RWPE2 (cell line): Measurements from ENCODE around the gene ADCYAP1R1.

Experiments
- ATAC-seq: fragments of 200-7000 bp; cut with Tn5 transposase; 3 replicates; pipeline ENCODE4 v1.9.1; 2021; ENCODE audit warnings: low read depth
- DNase-seq: peaks from one replicate; pipeline ENCODE4 v3.0.0-alpha.2; 2020; ENCODE audit warnings: low spot score
- H3K27ac ChIP-seq: fragments of 450-650 bp; 2 replicates; pipeline ENCODE4 v1.5.1; 2017; ENCODE audit warnings: mild to moderate bottlenecking; ENCODE audit not compliant: poor library complexity, severe bottlenecking
- H3K27me3 ChIP-seq: fragments of 250-450 bp; sonication (Bioruptor Pico); 2 replicates; pipeline ENCODE4 v1.5.1; 2021; ENCODE audit warnings: mild to moderate bottlenecking, moderate library complexity; ENCODE audit not compliant: insufficient read depth, poor library complexity, severe bottlenecking
- H3K36me3 ChIP-seq: fragments of 250-450 bp; sonication (Bioruptor Pico); 2 replicates; pipeline ENCODE4 v1.5.1; 2020; ENCODE audit warnings: low read depth, mild to moderate bottlenecking, moderate library complexity
- H3K4me1 ChIP-seq: fragments of 250-450 bp; sonication (Bioruptor Pico); 2 replicates; pipeline ENCODE4 v1.5.1; 2021; ENCODE audit warnings: mild to moderate bottlenecking, moderate library complexity; ENCODE audit not compliant: insufficient read depth, poor library complexity, severe bottlenecking
- H3K4me3 ChIP-seq: fragments of 250-450 bp; sonication (Bioruptor Pico); 2 replicates; pipeline ENCODE4 v1.5.1; 2021; ENCODE audit warnings: mild to moderate bottlenecking, moderate library complexity; ENCODE audit not compliant: severe bottlenecking
- H3K9me3 ChIP-seq: fragments of 250-450 bp; sonication (Bioruptor Pico); 2 replicates; pipeline ENCODE4 v1.5.1; 2021; ENCODE audit warnings: mild to moderate bottlenecking, moderate library complexity; ENCODE audit not compliant: severe bottlenecking
- TF ChIP-seq, protein P1 (sequence below): fragments of 450-650 bp; IDR thresholded peaks from one replicate; pipeline ENCODE4 v1.5.1; 2017; ENCODE audit warnings: mild to moderate bottlenecking, moderate library complexity; ENCODE audit not compliant: poor library complexity, severe bottlenecking

ADCYAP1R1 gene

DNA sequence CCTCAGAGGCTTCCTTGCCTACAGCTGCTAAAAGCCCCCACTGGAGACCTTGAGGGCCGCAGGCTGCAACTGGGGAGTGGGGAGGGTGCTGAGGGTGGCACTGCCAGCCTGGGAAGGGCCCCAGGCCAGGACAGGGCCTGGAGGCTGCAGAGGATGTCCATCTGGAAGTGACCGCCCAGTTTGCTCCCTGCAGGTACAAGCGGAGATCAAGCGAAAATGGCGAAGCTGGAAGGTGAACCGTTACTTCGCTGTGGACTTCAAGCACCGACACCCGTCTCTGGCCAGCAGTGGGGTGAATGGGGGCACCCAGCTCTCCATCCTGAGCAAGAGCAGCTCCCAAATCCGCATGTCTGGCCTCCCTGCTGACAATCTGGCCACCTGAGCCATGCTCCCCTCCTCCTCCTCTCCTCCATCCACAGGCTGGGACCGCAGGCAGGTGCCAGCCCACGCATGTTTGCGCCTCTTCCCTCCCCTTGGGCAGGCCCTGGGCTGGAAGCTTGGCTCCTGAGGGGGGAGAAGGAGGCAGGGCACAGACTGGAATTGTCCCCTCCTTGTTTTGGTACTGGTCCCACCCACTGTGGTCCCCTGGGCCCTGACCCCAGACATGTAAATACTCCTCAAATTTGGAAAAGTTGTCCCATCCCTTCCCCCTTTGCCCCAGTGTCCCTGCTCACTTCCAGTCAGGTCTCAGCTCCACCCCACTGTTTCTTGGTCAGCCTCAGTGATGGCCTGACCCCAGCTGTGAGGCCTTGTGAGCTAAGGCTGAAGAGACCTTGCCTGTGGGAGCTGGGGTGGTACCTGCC, 54.4 kb downstream of the ADCYAP1R1 start:
- Histone ChIP-seq H3K36me3 (no peaks in the 10 kb centered on the region), H3K9me3 (no peaks in the 10 kb centered on the region), H3K4me1 (no peaks in the 10 kb centered on the region), H3K4me3 (no peak overlapping the region), H3K27me3 (peaks cover 4% of the 10 kb centered on the region), H3K27ac (no peak overlapping the region)
- DNase-seq (peak; percentile 24), ATAC-seq (no peak)
- TF ChIP-seq, protein P1, sequence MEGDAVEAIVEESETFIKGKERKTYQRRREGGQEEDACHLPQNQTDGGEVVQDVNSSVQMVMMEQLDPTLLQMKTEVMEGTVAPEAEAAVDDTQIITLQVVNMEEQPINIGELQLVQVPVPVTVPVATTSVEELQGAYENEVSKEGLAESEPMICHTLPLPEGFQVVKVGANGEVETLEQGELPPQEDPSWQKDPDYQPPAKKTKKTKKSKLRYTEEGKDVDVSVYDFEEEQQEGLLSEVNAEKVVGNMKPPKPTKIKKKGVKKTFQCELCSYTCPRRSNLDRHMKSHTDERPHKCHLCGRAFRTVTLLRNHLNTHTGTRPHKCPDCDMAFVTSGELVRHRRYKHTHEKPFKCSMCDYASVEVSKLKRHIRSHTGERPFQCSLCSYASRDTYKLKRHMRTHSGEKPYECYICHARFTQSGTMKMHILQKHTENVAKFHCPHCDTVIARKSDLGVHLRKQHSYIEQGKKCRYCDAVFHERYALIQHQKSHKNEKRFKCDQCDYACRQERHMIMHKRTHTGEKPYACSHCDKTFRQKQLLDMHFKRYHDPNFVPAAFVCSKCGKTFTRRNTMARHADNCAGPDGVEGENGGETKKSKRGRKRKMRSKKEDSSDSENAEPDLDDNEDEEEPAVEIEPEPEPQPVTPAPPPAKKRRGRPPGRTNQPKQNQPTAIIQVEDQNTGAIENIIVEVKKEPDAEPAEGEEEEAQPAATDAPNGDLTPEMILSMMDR = no peak

DNA sequence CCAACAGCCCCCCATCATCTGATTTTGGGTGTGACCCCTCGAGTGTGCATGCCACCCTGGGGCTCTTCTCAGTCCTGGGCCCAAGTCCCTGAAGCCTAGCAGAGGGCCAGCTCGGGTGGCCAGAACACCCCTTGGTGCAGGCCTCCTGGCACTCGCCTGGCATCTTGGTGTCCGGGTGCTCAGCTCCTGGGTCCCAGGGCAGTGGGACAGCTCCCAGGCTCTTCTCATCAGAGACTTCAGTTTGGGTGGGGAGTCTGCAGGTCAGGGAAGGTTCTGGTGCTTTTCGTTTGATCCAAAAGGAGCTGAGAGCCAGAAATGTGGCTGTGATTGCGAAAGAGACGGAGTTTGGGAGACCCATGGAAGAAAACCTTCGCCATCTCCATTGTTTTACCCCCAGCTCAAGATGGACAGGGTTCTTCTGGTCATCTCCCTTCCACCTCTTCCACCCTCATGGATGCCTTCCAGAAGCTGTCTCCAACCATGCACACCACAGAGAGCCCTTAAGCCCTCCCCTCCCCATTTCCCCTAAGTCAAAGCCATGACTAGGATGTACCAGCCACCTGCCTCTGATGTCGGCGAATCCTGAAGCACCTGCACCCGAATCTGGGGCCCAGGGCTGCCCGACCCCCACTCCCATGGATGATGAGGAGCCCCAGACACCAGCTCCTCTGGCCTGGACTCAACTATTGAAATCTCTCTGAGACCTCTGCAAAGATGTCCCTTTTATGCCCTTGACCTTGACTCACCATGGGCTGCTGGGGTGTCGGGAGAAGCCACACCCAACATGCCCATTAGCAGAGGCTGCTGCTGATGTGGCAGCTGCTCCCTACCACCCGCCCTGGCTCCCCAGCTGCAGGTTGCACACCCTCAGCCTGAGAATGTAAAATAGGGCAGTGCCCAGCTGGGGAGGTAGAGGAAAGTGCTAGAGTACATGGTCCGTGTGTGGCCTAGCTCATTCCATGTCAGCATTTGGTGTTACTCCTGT, 55.3 kb downstream of the ADCYAP1R1 start:
- peak; percentile 44 for DNase-seq
- peaks cover 4% of the 10 kb centered on the region for H3K27me3 ChIP-seq

DNA sequence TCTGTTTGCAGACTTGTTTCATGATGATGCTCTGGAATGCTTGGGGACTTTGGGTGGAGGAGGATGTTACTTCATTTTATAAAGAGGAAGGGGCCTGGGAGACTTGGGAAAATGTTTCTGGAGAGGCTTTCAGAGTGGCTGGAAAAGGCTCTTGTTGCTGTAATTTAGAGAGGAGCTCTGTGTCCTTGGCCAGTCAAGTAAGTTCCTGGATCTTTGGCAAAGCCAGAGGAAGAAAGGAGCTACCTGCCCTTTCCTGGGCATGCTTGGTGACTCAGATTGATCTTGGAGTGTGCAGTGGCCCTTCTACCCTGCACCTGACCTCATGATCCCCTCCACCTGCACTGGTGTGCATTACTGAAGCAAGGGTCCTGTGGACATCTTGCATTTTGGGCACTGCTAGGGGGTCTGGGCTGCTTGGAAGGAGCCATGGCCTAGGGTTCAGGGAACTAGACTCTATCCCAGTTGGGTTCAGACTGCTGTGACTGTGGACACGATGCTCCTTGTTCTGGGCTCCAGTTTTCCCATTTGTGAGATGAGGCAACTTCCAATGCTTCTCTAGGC, 56.1 kb downstream of the ADCYAP1R1 start:
- no peak overlapping the region for H3K27ac ChIP-seq
- peak; percentile 9 for DNase-seq
- no peaks in the 10 kb centered on the region for H3K36me3 ChIP-seq
- H3K4me3 ChIP-seq = no peak overlapping the region
- H3K27me3 ChIP-seq = peaks cover 4% of the 10 kb centered on the region
- H3K9me3 ChIP-seq = no peaks in the 10 kb centered on the region
- ATAC-seq = no peak
- H3K4me1 ChIP-seq = no peaks in the 10 kb centered on the region
- TF ChIP-seq, protein P1 = no peak

More for the DNA sequence above, 55.3 kb downstream of the ADCYAP1R1 start:
- TF ChIP-seq, protein P1 = no peak
- H3K9me3 ChIP-seq = no peaks in the 10 kb centered on the region
- no peaks in the 10 kb centered on the region for H3K4me1 ChIP-seq
- H3K4me3 ChIP-seq = no peak overlapping the region
- no peak for ATAC-seq
- no peaks in the 10 kb centered on the region for H3K36me3 ChIP-seq
- no peak overlapping the region for H3K27ac ChIP-seq

DNA sequence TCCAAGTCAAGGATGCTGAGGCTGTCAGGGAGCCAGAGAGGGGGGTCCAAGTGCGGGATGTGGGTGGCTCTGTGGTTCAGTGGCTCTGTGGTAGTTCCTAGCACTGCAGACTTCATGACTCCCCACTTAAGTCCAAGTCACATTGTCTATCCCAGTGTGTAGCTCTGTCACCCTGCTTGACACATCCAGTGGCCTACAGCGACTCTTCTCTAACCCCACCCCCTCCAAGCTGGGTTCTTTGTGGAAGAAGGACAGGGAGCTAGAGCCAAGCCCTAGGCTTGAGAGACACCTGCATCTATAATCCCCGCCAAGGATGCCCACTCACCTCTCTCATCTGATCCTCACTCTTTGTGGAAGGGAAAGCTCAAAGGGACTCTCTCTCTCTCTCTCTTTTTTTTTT, 57.6 kb downstream of the ADCYAP1R1 start:
- TF ChIP-seq, protein P1 = no peak
- ATAC-seq (no peak), DNase-seq (no peak)
- Histone ChIP-seq H3K4me3 (no peak overlapping the region), H3K4me1 (no peaks in the 10 kb centered on the region), H3K36me3 (no peaks in the 10 kb centered on the region), H3K27ac (no peak overlapping the region), H3K27me3 (peaks cover 4% of the 10 kb centered on the region), H3K9me3 (no peaks in the 10 kb centered on the region)
